ENCODE data around the gene DNAI2.

DNA sequence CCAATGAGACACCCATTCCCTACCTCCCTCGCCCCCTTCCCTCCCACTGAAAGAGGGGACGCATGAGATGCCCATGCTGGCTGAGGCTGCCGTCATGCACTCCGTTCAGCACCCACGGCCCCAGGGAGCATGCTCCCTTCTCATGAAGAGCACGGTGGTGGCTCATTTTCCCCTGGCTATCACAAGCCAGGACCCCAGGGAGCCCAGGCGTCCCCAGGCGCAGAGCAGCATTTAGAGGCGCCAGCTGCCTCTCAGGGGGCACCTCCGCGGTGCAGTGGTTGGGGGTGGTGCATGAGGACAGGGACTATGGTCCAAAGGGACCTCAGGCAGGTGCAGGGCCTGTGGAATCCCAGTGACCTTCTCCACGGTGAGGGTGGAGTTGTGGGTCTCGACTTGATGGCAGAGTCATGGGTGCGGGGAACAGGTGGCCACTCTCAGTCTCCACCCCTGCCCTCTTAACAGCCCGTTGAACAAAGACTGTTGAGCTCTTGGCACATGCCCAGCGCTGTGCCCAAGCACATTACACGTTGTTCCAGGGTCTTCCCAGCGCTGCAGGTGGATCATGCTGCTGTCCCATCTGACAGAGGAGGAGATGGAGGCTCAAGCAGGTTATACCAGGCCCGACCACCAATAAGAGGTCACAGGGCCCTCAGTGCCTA is 65.6 kb downstream of the DNAI2 start:
- TF ChIP-seq, protein P1, sequence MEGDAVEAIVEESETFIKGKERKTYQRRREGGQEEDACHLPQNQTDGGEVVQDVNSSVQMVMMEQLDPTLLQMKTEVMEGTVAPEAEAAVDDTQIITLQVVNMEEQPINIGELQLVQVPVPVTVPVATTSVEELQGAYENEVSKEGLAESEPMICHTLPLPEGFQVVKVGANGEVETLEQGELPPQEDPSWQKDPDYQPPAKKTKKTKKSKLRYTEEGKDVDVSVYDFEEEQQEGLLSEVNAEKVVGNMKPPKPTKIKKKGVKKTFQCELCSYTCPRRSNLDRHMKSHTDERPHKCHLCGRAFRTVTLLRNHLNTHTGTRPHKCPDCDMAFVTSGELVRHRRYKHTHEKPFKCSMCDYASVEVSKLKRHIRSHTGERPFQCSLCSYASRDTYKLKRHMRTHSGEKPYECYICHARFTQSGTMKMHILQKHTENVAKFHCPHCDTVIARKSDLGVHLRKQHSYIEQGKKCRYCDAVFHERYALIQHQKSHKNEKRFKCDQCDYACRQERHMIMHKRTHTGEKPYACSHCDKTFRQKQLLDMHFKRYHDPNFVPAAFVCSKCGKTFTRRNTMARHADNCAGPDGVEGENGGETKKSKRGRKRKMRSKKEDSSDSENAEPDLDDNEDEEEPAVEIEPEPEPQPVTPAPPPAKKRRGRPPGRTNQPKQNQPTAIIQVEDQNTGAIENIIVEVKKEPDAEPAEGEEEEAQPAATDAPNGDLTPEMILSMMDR (conservative IDR thresholded peaks at IDR 0.05; ENCODE audit: low read length), result no peak
- no peak for TF ChIP-seq EZH2phosphoT487 (IDR thresholded peaks at IDR 0.05; ENCODE audit: borderline replicate concordance)

All from Loucy (cell line).